ENCODE results near the gene AMT.

Gene AMT

GRCh38 chr3:49378249-49378895 lies 43.9 kb downstream of the AMT start:
- no peak overlapping the region for H2AFZ ChIP-seq
- H3K79me2 ChIP-seq = peaks cover 72% of the 10 kb centered on the region
- H3K9ac ChIP-seq = no peak overlapping the region
- no peaks in the 10 kb centered on the region for H3K27me3 ChIP-seq (ENCODE audit: control insufficient read depth, insufficient read depth, low read length)
- no peak overlapping the region for H3K27ac ChIP-seq
- H3K4me1 ChIP-seq = no peaks in the 10 kb centered on the region
- H3K36me3 ChIP-seq (ENCODE audit: control insufficient read depth, insufficient read depth, low read length) = no peaks in the 10 kb centered on the region
- TF ChIP-seq, protein P1, sequence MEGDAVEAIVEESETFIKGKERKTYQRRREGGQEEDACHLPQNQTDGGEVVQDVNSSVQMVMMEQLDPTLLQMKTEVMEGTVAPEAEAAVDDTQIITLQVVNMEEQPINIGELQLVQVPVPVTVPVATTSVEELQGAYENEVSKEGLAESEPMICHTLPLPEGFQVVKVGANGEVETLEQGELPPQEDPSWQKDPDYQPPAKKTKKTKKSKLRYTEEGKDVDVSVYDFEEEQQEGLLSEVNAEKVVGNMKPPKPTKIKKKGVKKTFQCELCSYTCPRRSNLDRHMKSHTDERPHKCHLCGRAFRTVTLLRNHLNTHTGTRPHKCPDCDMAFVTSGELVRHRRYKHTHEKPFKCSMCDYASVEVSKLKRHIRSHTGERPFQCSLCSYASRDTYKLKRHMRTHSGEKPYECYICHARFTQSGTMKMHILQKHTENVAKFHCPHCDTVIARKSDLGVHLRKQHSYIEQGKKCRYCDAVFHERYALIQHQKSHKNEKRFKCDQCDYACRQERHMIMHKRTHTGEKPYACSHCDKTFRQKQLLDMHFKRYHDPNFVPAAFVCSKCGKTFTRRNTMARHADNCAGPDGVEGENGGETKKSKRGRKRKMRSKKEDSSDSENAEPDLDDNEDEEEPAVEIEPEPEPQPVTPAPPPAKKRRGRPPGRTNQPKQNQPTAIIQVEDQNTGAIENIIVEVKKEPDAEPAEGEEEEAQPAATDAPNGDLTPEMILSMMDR (IDR thresholded peaks at IDR 0.05) = no peak
- no peak overlapping the region for H3K4me3 ChIP-seq (ENCODE audit: low read depth, low read length)
- H3K4me2 ChIP-seq (ENCODE audit: low read length) = no peak overlapping the region
- no peaks in the 10 kb centered on the region for H3K9me3 ChIP-seq (ENCODE audit: control insufficient read depth, low read length)

DNA sequence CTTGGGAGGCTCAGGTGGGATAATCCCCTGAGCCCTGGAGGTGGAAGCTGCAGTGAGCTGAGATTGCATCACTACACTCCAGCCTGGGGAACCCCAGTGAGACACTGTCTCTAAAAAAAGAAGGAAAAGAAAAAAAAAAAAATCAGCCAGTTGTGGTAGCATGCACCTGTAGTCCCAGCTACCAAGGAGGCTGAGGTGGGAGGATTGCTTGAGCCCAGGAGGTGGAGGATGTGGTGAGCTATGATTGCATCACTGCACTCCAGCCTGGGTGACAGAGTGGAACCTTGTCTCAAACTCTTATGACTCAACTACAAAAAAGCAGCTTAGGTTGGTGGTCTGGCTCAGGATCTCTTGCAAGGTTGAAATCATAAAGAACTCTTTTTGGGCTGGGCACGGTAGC lies 44.8 kb downstream of the AMT start:
- Histone ChIP-seq H3K27me3 (ENCODE audit: control insufficient read depth, insufficient read depth, low read length) (no peaks in the 10 kb centered on the region), H3K4me3 (ENCODE audit: low read depth, low read length) (no peak overlapping the region), H2AFZ (no peak overlapping the region), H3K79me2 (peaks cover 72% of the 10 kb centered on the region), H3K27ac (no peak overlapping the region), H3K4me2 (ENCODE audit: low read length) (no peak overlapping the region), H3K9ac (no peak overlapping the region), H3K4me1 (no peaks in the 10 kb centered on the region), H3K36me3 (ENCODE audit: control insufficient read depth, insufficient read depth, low read length) (no peaks in the 10 kb centered on the region), H3K9me3 (ENCODE audit: control insufficient read depth, low read length) (no peaks in the 10 kb centered on the region)
- TF ChIP-seq, protein P1 (IDR thresholded peaks at IDR 0.05) = no peak

- Histone ChIP-seq H3K9me3 (ENCODE audit: control insufficient read depth, low read length) (no peaks in the 10 kb centered on the region), H3K27me3 (ENCODE audit: control insufficient read depth, insufficient read depth, low read length) (no peaks in the 10 kb centered on the region), H3K36me3 (ENCODE audit: control insufficient read depth, insufficient read depth, low read length) (no peaks in the 10 kb centered on the region), H3K27ac (no peak overlapping the region), H3K79me2 (peaks cover 48% of the 10 kb centered on the region), H3K4me2 (ENCODE audit: low read length) (no peak overlapping the region), H3K4me3 (ENCODE audit: low read depth, low read length) (no peak overlapping the region), H3K9ac (no peak overlapping the region), H3K4me1 (no peaks in the 10 kb centered on the region), H2AFZ (no peak overlapping the region)
- TF ChIP-seq, protein P1 (IDR thresholded peaks at IDR 0.05) = no peak
Observed at GRCh38 chr3:49371946-49372345, 50.3 kb downstream of the AMT start.

DNA sequence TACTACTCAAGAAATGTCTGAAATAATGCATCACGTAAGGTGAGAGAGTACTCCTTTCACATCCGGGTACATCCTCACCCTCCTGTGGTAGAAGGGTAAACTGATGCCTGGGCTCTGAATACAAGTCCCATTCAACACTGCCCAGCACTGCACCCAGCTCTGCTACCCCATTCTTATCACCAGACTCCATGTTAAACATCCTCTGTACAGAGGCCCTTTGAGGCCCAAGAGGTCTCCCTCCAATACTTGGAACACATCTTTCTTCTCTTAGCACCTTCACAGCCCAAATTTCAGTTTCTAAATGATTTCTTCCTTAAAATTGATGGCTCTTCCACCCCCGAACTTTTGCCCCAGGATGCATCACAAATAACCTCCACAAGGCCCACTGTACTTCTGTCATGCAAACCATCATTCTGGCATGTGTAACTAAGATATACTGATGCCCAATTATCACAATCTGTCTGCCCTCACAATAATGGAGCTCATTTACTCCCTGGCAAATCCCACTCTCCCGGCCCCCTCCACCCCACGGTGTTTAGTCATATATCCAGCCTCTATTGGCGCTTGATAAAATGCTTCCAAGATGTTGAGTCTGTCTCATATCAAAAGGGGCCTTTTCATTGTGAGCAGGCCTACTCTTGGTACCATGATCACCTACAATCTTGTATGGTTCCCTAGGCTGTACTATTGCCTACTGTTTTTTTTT lies 51.5 kb downstream of the AMT start:
- H3K4me1 ChIP-seq = no peaks in the 10 kb centered on the region
- TF ChIP-seq, protein P1 (IDR thresholded peaks at IDR 0.05) = no peak
- H2AFZ ChIP-seq = no peak overlapping the region
- H3K27me3 ChIP-seq (ENCODE audit: control insufficient read depth, insufficient read depth, low read length) = no peaks in the 10 kb centered on the region
- no peak overlapping the region for H3K4me2 ChIP-seq (ENCODE audit: low read length)
- H3K79me2 ChIP-seq = peaks cover 46% of the 10 kb centered on the region
- no peak overlapping the region for H3K4me3 ChIP-seq (ENCODE audit: low read depth, low read length)
- no peaks in the 10 kb centered on the region for H3K9me3 ChIP-seq (ENCODE audit: control insufficient read depth, low read length)
- H3K27ac ChIP-seq = no peak overlapping the region
- H3K36me3 ChIP-seq (ENCODE audit: control insufficient read depth, insufficient read depth, low read length) = no peaks in the 10 kb centered on the region
- H3K9ac ChIP-seq = no peak overlapping the region

Data from parathyroid adenoma (tissue), 2 donors.